ENCODE data around the gene HIC1.
A peak's percentile ranks its signal among the peaks of the same experiment; 100 is the strongest.

Gene HIC1

DNA sequence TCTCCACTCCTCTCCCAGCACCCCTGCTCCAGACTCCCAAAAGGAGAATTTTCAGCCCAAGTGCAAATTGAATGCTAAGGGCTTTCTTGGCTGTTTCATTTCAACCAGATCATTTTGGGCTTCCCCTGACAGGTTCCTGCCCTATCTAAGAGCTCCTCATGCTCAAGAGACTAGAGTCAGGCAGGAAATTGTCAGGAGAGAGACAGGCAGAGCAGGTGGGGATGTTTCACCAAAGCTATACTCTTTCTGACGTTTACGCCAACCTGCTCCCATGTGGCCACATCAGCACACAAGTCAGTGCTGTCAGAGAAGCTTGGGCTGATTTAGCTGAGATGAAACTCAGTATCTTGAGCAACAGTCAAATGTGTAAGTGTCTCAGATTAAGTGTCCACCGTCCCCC, 31.4 kb downstream of the HIC1 start:
- no peak overlapping the region for H3K4me3 Mint-ChIP-seq
- no peak for DNase-seq
- H3K27ac Mint-ChIP-seq, result peak overlapping the region in 1 of 2 donors; percentile 38
- ATAC-seq, result no peak
- H3K9me3 Mint-ChIP-seq, result no peaks in the 10 kb centered on the region
- H3K27me3 Mint-ChIP-seq, result no peaks in the 10 kb centered on the region
- H3K4me1 Mint-ChIP-seq, result peaks cover 89% of the 10 kb centered on the region

DNA sequence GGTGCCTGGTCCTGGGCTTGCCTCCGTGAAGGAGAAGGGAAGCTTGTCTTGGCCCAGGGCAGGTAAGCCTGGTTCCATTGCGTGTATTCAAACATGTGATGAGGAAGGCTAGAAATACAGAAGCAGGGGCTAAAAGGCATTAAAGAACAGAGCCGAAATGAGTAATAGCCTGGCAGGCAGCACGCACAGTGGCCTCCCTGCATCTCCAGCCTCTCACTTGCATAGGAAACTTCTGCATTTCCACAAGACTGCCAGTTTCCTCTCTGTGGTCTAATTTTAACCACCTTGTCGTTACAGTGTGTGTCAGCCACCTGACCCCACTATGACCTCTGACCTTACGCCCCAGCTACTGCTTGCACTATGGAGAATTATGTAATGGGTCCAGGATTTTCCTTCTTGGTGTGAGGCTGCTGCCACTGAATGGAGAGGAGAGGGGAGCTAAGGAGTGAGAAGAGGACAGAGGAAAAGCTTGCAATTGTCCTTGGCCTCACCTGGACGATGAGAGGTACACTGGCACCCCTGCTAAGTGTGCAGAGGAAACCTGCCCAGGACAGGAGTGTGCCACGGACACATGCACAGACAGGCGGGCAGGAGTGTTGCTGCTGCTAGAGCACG, 32.8 kb downstream of the HIC1 start:
- no peaks in the 10 kb centered on the region for H3K9me3 Mint-ChIP-seq
- H3K4me3 Mint-ChIP-seq, result peak overlapping the region; percentile 61 to 68
- H3K4me1 Mint-ChIP-seq, result peaks cover 90% of the 10 kb centered on the region
- DNase-seq (peak; percentile 54 to 75), ATAC-seq (peak; percentile 88)
- H3K27ac Mint-ChIP-seq, result peak overlapping the region; percentile 22 to 68
- no peaks in the 10 kb centered on the region for H3K27me3 Mint-ChIP-seq

DNA sequence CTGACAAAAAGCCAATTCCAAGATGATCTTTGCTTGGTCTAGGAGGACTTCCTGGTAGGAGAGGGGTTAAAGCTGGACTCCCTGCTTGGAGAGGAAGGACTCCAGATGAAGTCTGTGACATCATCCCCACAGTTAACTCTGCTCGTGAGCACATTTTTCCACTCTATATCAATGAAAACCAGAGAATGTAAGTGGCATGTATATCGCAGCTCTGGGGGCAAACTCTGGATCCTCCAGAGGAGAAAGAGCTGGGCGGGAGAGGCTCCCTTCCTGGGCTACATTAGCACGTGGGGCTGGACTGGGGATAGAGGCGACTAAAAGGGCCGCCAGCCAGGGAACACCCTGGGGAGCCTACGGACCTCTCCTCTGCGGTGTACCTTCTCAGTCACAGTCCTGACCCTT, 34.1 kb downstream of the HIC1 start:
- Mint-ChIP-seq H3K9me3 (no peaks in the 10 kb centered on the region), H3K27me3 (no peaks in the 10 kb centered on the region), H3K4me1 (peaks cover 83% of the 10 kb centered on the region), H3K27ac (peak overlapping the region; percentile 67 to 95), H3K4me3 (peak overlapping the region; percentile 95 to 96)
- peak; percentile 33 for ATAC-seq
- no peak for DNase-seq

DNA sequence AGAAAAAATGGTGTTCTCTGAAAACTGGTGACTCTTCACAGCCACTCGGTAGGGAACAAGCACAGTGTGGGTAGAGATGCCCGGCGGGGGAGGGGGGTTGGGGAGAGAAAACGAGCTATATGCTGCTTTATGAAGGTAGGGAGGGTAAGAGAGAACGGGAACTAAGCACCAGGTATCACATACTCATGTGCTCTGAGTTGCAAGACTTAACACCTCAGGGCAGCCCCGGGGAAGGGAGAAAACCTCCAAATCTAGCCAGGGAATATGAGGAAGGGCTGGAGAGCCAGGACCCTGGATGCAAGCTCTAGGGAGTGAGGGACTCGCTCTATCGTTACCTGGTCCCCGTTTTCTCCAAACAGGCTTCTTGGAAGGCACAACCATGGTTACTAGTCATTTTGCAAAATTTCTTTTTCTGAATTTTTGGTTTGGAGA, 35.3 kb downstream of the HIC1 start:
- ATAC-seq (no peak), DNase-seq (no peak)

DNA sequence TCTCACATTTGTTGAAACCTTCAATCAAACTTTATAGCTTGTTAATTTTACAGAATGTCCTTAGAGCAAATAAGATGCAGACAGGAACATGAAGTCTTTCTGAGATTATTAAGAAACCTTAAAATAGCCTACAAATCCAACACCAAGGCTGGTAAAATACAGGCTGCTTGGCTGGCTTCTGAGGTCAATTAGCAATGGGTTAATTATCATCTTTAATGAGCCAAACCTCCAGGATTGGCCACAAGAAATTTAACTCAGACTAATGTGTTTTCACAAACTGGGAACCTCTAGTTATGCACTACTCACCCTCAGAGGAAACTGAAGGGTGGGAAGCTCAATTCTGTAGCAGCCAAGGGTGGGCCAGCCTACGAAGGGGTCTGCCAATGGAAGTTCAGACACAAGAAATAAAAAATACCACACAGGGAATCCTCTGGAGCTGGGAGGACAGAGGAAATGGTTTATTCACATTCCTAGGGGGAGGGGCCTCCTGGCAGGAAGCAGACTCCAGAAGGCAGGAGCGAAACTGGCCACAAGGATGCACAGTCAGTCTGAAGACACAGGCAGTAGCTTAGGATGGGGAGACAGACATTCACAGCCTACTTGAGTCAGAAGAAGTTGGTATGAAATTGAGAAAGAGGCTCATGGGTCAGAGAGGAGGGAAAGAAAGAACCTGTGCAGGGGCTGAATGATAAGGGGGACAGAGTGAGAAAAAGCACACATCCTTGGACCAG, 36.1 kb downstream of the HIC1 start:
- no peak for DNase-seq
- no peak for ATAC-seq
- H3K9me3 Mint-ChIP-seq, result no peaks in the 10 kb centered on the region
- peaks cover 66% of the 10 kb centered on the region for H3K4me1 Mint-ChIP-seq
- peak overlapping the region in 1 of 2 donors; percentile 96 for H3K4me3 Mint-ChIP-seq
- no peak overlapping the region for H3K27ac Mint-ChIP-seq
- no peaks in the 10 kb centered on the region for H3K27me3 Mint-ChIP-seq

More for the DNA sequence above, 35.3 kb downstream of the HIC1 start:
- Mint-ChIP-seq H3K4me1 (peaks cover 71% of the 10 kb centered on the region), H3K27me3 (no peaks in the 10 kb centered on the region), H3K9me3 (no peaks in the 10 kb centered on the region), H3K4me3 (peak overlapping the region; percentile 95 to 96), H3K27ac (peak overlapping the region in 1 of 2 donors; percentile 95)

DNA sequence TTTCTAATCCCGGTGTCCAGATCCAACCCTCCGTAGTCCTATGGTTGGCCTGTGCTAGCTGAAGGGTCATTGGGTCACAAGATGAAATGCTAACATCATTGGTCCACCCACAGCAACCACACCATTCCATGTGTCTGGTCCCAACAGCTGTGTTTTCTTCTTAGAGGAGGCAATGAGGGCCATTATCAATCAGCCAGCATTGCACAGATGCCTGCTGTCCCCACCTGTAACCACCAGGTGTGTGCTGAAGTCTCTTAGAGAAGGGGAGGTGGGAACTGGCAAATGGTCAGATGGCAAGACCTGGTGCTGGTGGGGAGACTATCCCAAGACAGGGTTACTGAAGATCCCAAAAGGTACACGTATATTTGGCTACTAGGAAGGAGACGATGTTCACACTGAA, 37.4 kb downstream of the HIC1 start:
- no peaks in the 10 kb centered on the region for H3K27me3 Mint-ChIP-seq
- H3K4me1 Mint-ChIP-seq, result peaks cover 53% of the 10 kb centered on the region
- no peaks in the 10 kb centered on the region for H3K9me3 Mint-ChIP-seq
- ATAC-seq (no peak), DNase-seq (no peak)
- no peak overlapping the region for H3K4me3 Mint-ChIP-seq
- H3K27ac Mint-ChIP-seq, result peak overlapping the region; percentile 3 to 72

DNA sequence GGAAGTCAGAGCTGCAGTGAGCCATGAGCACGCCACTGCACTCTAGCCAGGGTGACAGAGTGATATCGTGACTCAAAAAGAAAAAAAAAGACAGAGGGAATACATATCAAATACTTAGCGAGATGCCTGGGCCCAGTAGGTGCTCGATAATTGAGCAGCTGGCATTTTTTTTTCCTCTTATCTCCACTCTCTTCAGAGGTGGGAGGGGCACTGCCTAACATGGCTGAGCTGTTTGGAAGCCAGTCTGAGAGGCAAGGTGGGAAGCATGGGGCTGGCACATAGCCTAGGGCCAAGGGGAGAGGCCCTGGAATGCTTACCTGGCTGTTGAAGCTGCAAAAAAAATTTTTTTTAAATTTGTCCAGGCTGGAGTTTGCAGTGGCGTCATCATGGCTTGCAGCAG, 38.4 kb downstream of the HIC1 start:
- H3K27me3 Mint-ChIP-seq, result no peaks in the 10 kb centered on the region
- no peaks in the 10 kb centered on the region for H3K9me3 Mint-ChIP-seq
- H3K4me1 Mint-ChIP-seq, result peaks cover 50% of the 10 kb centered on the region
- no peak overlapping the region for H3K4me3 Mint-ChIP-seq
- ATAC-seq (no peak), DNase-seq (no peak)
- H3K27ac Mint-ChIP-seq, result no peak overlapping the region

DNA sequence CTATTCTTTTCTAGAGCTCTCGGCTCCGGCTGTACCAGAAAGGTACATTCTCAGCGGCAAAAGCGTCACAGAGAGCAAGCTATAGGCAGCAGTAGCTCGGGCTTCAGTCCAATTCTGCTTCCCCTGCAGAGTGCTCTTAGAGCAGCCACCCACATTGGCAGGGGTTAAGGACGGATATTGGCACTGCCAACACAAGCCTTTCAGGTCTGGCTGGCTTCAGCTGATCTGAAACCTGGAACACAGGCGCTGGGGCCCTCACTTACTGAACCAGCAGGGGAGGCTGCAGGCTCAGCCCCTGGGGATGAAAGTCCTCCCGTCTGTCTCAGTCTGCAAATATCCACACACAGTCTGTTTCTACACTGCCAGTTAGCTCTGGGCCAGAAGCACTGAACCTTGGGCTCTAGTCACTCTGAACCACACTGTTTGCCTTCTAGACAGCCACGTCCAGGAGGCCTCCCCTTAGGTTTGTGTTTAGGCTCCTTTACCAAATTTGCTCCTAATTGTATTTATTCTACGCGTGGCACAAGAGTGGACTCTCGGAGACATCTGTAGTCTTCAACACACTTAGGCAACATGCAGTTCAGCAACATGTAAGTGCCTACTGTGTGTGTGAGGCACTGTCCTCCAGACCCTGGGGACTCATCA, 40.1 kb downstream of the HIC1 start:
- H3K4me3 Mint-ChIP-seq, result no peak overlapping the region
- ATAC-seq, result peak; percentile 23
- no peak overlapping the region for H3K27ac Mint-ChIP-seq
- H3K4me1 Mint-ChIP-seq, result peaks cover 33% of the 10 kb centered on the region
- DNase-seq, result no peak
- H3K27me3 Mint-ChIP-seq, result no peaks in the 10 kb centered on the region
- no peaks in the 10 kb centered on the region for H3K9me3 Mint-ChIP-seq

DNA sequence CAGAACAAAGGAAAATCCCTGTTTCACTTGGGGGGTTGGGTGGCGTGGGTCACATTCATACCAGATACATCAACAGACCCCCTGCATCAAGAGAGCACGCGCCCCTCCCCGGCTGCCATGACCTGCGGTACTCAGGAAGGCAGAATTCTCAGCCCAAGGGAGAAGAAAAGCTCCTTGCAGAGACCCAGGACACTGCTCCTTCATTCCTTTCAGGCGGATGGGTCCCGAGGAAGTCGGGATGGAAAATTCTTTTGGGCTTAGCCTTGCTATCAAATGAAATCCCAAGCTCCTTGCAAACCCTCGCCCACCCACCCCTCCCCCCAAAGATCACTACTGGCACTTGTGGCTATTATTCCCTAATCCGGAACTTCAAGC, 40.6 kb downstream of the HIC1 start:
- ATAC-seq (no peak), DNase-seq (no peak)
- H3K4me1 Mint-ChIP-seq, result peaks cover 28% of the 10 kb centered on the region
- no peaks in the 10 kb centered on the region for H3K27me3 Mint-ChIP-seq
- no peaks in the 10 kb centered on the region for H3K9me3 Mint-ChIP-seq
- H3K4me3 Mint-ChIP-seq, result no peak overlapping the region
- no peak overlapping the region for H3K27ac Mint-ChIP-seq

DNA sequence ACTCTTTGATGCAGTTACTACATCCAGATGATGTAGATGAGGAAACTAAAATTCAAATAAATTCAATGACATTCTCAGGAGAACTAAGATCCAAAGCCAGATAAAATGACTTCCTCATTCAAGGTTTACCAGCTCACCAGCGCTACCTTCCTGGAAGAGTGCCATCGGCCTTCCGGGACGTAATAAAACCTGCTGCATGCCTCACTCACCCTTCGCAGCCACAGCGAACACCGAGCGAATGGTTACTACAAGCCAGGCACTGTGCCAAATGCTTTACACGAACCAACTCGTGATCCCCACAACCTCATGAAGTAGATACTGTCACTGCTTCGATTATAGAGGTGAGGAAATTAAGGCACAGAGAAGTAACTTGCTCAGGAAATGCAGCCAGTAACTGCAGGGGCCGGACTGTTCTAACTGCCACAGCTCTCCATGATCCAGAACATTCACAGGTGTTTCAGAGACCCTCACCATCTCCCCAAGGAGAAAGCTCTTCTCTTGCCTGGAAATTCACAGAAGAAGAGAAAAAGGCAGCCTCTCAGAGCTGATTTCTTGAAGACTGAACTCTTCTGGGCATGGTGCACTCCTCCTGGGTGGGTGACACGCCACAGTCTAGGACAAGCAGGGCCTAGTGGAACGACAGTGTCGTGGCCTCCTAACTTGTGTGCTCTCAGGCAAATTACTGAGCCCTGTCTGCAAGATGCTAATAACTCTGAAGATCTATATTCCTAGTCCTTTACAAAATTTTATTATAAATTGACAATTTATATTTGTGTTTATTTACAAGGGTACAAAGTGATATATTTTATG, 46.8 kb downstream of the HIC1 start:
- Mint-ChIP-seq H3K27ac (peak overlapping the region; percentile 26 to 54), H3K9me3 (no peaks in the 10 kb centered on the region), H3K27me3 (no peaks in the 10 kb centered on the region), H3K4me1 (peaks cover 50% of the 10 kb centered on the region), H3K4me3 (peak overlapping the region; percentile 31 to 33)
- peak; percentile 92 for ATAC-seq
- DNase-seq, result peak in 1 of 2 donors; percentile 70

DNA sequence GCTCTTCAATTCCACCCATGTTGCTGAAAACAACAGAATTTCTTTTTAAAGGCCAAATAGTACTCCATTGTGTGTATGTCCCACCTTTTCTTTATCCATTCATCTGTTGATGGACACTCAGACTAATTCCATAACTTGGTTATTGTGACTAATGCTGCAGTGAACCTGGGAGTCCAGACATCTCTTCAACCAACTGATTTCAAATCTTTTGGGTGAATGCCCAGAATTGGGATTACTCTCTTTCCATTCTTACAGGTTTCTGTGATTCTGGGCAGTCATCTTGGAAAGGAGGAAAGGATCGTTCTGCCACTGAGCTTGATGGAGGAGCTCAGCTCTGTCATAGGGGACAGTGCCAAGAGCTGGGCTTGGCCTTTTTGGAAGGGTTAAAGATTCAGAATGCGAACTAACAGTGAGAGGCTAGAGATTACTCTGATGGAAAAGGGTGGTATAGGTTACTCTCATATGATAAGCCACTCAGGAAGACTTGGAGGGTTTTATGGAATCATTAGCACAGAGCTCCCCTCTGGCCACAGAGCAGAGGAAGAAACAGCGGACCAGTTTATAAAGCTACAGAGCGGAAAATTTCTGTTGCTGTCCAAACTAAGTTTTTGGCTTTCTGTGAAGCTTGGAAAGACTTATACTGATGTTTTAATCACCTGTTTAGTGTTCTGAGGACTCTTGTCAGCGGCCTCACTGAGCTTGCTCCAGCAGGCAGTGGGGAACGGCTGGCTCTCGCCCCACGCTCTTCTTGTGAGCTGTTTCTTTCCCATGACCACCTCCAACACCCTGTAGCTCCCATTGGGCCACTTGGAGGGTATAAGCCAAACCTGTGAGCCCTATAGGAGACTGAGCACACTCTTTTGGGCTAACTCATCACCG, 48.3 kb downstream of the HIC1 start:
- Mint-ChIP-seq H3K9me3 (no peaks in the 10 kb centered on the region), H3K4me3 (no peak overlapping the region), H3K27me3 (no peaks in the 10 kb centered on the region), H3K27ac (peak overlapping the region in 1 of 2 donors; percentile 23), H3K4me1 (peaks cover 44% of the 10 kb centered on the region)
- ATAC-seq (no peak), DNase-seq (no peak)

DNA sequence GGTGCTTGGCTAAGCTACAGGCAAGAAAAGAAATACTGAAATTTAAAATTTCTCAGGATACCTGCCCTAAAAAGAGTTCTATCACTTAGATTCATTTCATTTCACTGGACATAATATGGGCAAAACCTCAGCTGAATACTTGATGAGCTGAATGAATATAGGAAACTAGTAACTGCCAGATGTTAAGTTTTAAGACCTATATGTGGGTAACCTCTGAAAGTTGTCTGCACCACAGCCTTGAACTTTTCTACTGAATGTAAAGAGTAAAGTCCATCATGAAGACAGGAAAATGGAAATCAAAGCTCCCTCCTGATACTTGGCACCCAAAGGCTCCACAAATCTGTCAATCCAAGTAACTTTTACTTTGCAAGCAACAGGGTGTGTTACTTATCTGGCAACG, 50.8 kb downstream of the HIC1 start:
- Mint-ChIP-seq H3K4me3 (no peak overlapping the region), H3K27ac (no peak overlapping the region), H3K9me3 (no peaks in the 10 kb centered on the region), H3K27me3 (no peaks in the 10 kb centered on the region), H3K4me1 (peaks cover 44% of the 10 kb centered on the region)
- DNase-seq (no peak), ATAC-seq (no peak)

DNA sequence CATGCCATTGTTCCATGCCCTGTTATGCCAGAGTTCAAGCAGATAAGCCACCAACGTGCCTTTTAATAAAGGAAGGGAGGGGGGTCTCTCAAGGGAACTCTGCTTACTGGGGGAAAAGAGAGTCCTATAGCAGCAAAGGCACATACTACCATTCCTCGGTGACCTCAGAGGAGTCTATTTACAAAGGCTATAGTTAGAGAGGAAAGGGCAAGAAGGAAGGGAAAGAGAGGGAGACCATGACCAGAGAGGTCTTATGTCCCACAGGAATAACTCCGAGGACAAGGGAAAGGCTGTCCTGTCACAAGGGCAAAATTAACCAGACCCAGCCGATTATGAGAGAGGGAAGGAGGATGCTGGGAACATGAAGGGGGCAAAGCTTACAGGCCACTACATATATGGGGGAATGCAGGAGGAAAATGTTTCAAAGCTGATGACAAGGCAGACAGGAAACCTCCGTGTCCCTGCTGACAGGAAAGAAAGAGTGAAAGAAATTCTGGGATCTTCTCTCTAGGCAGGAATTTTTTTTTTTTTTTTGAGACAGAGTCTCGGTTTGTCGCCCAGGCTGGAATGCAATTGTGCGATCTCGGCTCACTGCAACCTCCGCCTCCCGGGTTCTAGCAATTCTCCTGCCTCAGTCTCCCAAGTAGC, 51.5 kb downstream of the HIC1 start:
- Mint-ChIP-seq H3K9me3 (no peaks in the 10 kb centered on the region), H3K27me3 (no peaks in the 10 kb centered on the region), H3K27ac (no peak overlapping the region), H3K4me3 (no peak overlapping the region), H3K4me1 (peaks cover 38% of the 10 kb centered on the region)
- DNase-seq, result no peak
- ATAC-seq, result no peak

DNA sequence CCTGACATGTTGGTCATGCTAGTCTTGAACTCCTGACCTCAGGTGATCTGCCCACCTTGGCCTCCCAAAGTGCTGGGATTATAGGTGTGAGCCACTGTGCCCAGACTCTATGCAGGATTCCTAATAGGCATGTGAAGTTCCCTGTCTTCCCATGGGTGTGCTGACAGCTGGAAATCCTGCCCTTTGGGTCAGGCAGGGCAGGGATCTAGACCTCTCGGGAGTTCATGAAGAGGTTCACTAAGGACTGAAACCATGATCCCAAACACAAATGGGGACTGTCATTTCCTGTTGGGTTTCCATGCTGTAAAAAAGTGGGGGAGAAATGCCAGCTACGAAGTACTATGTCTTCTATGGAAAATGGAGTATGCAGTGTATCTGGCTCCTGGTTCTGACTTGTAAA, 52.1 kb downstream of the HIC1 start:
- Mint-ChIP-seq H3K9me3 (no peaks in the 10 kb centered on the region), H3K27me3 (no peaks in the 10 kb centered on the region), H3K27ac (no peak overlapping the region), H3K4me3 (no peak overlapping the region), H3K4me1 (peaks cover 32% of the 10 kb centered on the region)
- no peak for DNase-seq
- ATAC-seq, result no peak
